DMS114 treated with DMSO at 0.1 percent for 48 hours (cell line): ENCODE results near the gene SNX11.
A peak's percentile ranks its signal among the peaks of the same experiment; 100 is the strongest.

Experiments used
- DNase-seq: peaks from one replicate; lab custom pipeline; 2025; ENCODE audit not compliant: unreplicated experiment; lab: John Stamatoyannopoulos, UW

SNX11 gene

GRCh38 chr17:48129981-48130380 is 22.4 kb downstream of the SNX11 start:
- no peak for DNase-seq

- DNase-seq: peak; percentile 54
Observed at GRCh38 chr17:48131216-48131824, 23.8 kb downstream of the SNX11 start.

GRCh38 chr17:48132385-48132784 is 24.8 kb downstream of the SNX11 start:
- no peak for DNase-seq

GRCh38 chr17:48134912-48135480 is 27.4 kb downstream of the SNX11 start:
- no peak for DNase-seq

GRCh38 chr17:48137656-48138055 is 30.1 kb downstream of the SNX11 start:
- DNase-seq: no peak

GRCh38 chr17:48139944-48140343 is 32.4 kb downstream of the SNX11 start:
- no peak for DNase-seq

- no peak for DNase-seq
Observed at GRCh38 chr17:48143629-48144028, 36.1 kb downstream of the SNX11 start.

- no peak for DNase-seq
Observed at GRCh38 chr17:48144231-48144630, 36.7 kb downstream of the SNX11 start.

- no peak for DNase-seq
Observed at GRCh38 chr17:48144976-48145798, 37.6 kb downstream of the SNX11 start.

GRCh38 chr17:48148029-48148770 is 40.6 kb downstream of the SNX11 start:
- no peak for DNase-seq

GRCh38 chr17:48148854-48149786 is 41.6 kb downstream of the SNX11 start:
- DNase-seq: no peak

- DNase-seq: no peak
Observed at GRCh38 chr17:48149787-48150463, 42.4 kb downstream of the SNX11 start.

GRCh38 chr17:48150597-48151001 is 43.0 kb downstream of the SNX11 start:
- DNase-seq: no peak

GRCh38 chr17:48151220-48151619 is 43.7 kb downstream of the SNX11 start:
- no peak for DNase-seq

GRCh38 chr17:48152289-48152688 is 44.7 kb downstream of the SNX11 start:
- DNase-seq: no peak

- peak; percentile 41 for DNase-seq
Observed at GRCh38 chr17:48153691-48154358, 46.3 kb downstream of the SNX11 start.

- DNase-seq: no peak
Observed at GRCh38 chr17:48155889-48156611, 48.5 kb downstream of the SNX11 start.

- DNase-seq: no peak
Observed at GRCh38 chr17:48159232-48159631, 51.7 kb downstream of the SNX11 start.
